Lung (tissue), 12 donors: ENCODE results near the gene DOCK4. TPM values are rescaled to one million over a fixed set of nuclear protein-coding genes. Genes with fewer than 3 reads are reported as not detected.

Experiments
- ATAC-seq: fragments of 200-7000 bp; cut with Tn5 transposase; one replicate; pipeline ENCODE4 v1.9.1; 2020; ENCODE audit warnings: moderate number of reproducible peaks; ENCODE audit not compliant: insufficient read depth, low FRiP score
- DNase-seq, 3 donors: peaks; one replicate each; pipeline ENCODE4 v3.0.0-alpha.2; 2013 to 2017
- H3K27ac ChIP-seq, 2 donors: one replicate each; pipeline ENCODE4 v1.5.1; 2013; ENCODE audit warnings: mild to moderate bottlenecking in 2 of 2, moderate library complexity in 2 of 2, control low read depth in 1 of 2, inconsistent platforms in 1 of 2, low read depth in 1 of 2, low read length in 1 of 2
- H3K27me3 ChIP-seq, 3 donors: one replicate each; pipeline ENCODE4 v1.5.1; 2013; ENCODE audit warnings: low read length in 2 of 3; ENCODE audit not compliant: control insufficient read depth in 3 of 3, insufficient read depth in 3 of 3
- H3K36me3 ChIP-seq, 4 donors: one replicate each; pipeline ENCODE4 v1.5.1; 2013; ENCODE audit warnings: low read length in 4 of 4, mild to moderate bottlenecking in 1 of 4, moderate library complexity in 1 of 4; ENCODE audit not compliant: control insufficient read depth in 4 of 4, insufficient read depth in 4 of 4
- H3K4me1 ChIP-seq, 5 donors: one replicate each; pipeline ENCODE4 v1.5.1; 2013; ENCODE audit warnings: low read length in 5 of 5, mild to moderate bottlenecking in 2 of 5, moderate library complexity in 1 of 5; ENCODE audit not compliant: control insufficient read depth in 5 of 5, insufficient read depth in 5 of 5
- H3K4me3 ChIP-seq: one replicate; pipeline ENCODE4 v1.5.1; 2013; ENCODE audit warnings: mild to moderate bottlenecking, control low read depth, moderate library complexity
- H3K9ac ChIP-seq, 2 donors: one replicate each; pipeline ENCODE4 v1.5.1; 2013; ENCODE audit warnings: low read length in 2 of 2, control low read depth in 1 of 2; ENCODE audit not compliant: insufficient read depth in 1 of 2
- H3K9me3 ChIP-seq, 4 donors: one replicate each; pipeline ENCODE4 v1.5.1; 2013; ENCODE audit warnings: low read length in 3 of 4, mild to moderate bottlenecking in 1 of 4, moderate library complexity in 1 of 4; ENCODE audit not compliant: control insufficient read depth in 4 of 4, insufficient read depth in 3 of 4
- WGBS, 2 donors: extraction: QIAGEN DNeasy Blood & Tissue Kit; methylation state at CpG; one replicate each; pipeline ENCODE4 v1.1.7; 2013; 5-methylcytosine and 5-hydroxymethylcytosine counted together
- polyA plus RNA-seq, 2 donors: library from polyadenylated mRNA; stranded (reverse); fragments of 200-250 nt; gene quantifications; one replicate each; pipeline ENCODE4 v1.2.1, GENCODE V29; 2013
- total RNA-seq, 2 donors: library from RNA; depleted of rRNA in 1 of 2; stranded (reverse); fragments of >200 nt in 1 of 2; gene quantifications; one replicate each; pipeline ENCODE4 v1.2.1, GENCODE V29; 2014 to 2021
- TF ChIP-seq, protein P1 (sequence below): IDR thresholded peaks from 2 replicates; pipeline ENCODE4 v1.5.1; 2012; ENCODE audit warnings: mild to moderate bottlenecking; ENCODE audit errors: control extremely low read depth, extremely low read depth
- donor health status: control.
- donor health status: control.
- donor health status: Bipolar disorder and iron deficiency.
- donor health status: healthy.
- donor health status: DM: yes; HTN: yes; CAD: no.

The DOCK4 gene
- total and polyA plus RNA-seq, 4 donors, result 18.7 to 163 (median 40.3) TPM

DNA sequence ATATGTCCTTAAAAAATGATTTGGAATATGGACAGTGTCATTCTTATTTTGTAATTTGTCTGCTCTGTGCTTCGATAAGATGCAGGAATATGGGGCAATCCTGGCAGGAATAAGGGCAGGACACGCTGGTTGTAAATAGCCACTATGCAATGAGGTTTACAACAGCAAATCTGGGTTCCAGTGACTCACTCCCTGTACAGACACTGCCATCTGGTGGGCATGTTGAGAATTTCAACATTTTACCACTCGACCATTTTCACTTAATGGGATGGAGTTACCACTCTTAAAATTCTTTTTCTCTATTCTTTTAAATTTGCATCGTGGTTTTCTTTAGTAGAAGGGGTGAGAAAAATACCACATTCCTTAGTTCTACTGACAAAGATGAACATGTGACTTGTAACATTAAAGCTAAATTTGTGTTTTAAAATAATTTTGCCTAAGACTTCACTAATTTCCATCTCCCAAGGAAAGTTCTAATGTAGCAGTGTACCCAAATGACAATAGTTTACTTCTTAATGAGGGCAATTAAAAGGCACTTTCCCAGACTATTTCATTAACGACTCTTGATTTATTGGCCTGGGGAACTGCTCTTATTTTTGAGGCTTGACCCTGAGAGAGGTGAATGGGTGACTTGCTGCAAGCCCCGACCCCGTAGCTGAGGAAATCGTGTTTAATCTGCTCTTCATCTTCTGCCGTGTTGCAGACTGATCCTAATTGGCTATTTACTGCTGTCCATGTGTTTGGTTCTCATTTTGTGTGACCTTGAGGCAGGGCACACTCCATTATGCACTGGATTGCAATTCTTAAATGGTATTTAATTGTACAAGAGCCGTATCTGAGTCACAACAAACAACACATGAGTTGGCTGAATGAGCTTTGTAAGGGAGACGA, 470.3 kb downstream of the DOCK4 start:
- TF ChIP-seq, protein P1, sequence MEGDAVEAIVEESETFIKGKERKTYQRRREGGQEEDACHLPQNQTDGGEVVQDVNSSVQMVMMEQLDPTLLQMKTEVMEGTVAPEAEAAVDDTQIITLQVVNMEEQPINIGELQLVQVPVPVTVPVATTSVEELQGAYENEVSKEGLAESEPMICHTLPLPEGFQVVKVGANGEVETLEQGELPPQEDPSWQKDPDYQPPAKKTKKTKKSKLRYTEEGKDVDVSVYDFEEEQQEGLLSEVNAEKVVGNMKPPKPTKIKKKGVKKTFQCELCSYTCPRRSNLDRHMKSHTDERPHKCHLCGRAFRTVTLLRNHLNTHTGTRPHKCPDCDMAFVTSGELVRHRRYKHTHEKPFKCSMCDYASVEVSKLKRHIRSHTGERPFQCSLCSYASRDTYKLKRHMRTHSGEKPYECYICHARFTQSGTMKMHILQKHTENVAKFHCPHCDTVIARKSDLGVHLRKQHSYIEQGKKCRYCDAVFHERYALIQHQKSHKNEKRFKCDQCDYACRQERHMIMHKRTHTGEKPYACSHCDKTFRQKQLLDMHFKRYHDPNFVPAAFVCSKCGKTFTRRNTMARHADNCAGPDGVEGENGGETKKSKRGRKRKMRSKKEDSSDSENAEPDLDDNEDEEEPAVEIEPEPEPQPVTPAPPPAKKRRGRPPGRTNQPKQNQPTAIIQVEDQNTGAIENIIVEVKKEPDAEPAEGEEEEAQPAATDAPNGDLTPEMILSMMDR, result peak; percentile 67
- Histone ChIP-seq H3K27ac (no peak overlapping the region), H3K4me3 (no peak overlapping the region), H3K27me3 (no peaks in the 10 kb centered on the region), H3K36me3 (peaks cover 18 to 48% (median 29%) of the 10 kb centered on the region in 4 donors), H3K4me1 (peaks cover 0 to 14% (median 6%) of the 10 kb centered on the region in 5 donors), H3K9ac (no peak overlapping the region), H3K9me3 (no peaks in the 10 kb centered on the region)
- WGBS, 2 donors, result 52 to 53% methylated on average over 11 of the region's 11 CpGs
- DNase-seq (peak; percentile 71 to 86 (median 85)), ATAC-seq (peak; percentile 73)

DNA sequence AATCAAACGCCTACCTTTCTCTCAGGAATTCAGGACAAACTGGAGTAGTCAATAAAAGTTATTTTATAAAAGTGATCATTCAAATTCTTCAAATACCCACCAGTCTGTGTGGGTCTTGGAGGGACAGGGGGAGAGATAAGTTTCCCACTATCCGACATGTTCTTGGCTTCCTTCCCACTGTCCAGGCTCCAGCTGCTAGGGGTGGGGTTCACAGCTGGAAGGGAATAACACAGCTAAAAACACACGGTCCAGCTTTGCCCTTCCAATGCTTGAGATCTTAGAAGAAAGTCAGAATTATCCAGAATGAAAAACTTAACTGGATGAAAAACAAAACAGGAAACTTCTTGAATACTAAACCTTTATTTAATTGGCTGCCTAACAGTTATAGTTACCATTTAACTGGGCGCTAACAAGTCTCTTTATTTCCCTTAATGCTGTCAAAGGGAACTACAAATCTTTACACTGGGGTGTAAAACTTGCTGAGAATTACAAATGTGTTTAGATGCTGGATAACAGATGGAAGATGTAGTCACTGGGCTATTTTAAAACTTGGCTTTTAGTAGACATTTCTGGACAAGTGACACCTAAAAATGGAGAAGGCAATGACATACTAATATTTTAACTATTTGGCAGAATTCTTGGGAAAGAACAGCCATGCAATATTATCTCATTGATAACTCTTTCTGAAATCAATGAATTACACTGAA, 471.1 kb downstream of the DOCK4 start:
- DNase-seq, result peak; percentile 66 to 79 (median 74)
- 62 to 76% methylated on average over 4 of the region's 4 CpGs for WGBS, 2 donors
- TF ChIP-seq, protein P1, result no peak
- ATAC-seq, result no peak
- H3K27ac ChIP-seq, result no peak overlapping the region
- H3K27me3 ChIP-seq, result no peaks in the 10 kb centered on the region
- peaks cover 18 to 44% (median 28%) of the 10 kb centered on the region in 4 donors for H3K36me3 ChIP-seq
- peaks cover 0 to 14% (median 6%) of the 10 kb centered on the region in 5 donors for H3K4me1 ChIP-seq
- H3K4me3 ChIP-seq, result no peak overlapping the region
- H3K9ac ChIP-seq, result no peak overlapping the region
- no peaks in the 10 kb centered on the region for H3K9me3 ChIP-seq

DNA sequence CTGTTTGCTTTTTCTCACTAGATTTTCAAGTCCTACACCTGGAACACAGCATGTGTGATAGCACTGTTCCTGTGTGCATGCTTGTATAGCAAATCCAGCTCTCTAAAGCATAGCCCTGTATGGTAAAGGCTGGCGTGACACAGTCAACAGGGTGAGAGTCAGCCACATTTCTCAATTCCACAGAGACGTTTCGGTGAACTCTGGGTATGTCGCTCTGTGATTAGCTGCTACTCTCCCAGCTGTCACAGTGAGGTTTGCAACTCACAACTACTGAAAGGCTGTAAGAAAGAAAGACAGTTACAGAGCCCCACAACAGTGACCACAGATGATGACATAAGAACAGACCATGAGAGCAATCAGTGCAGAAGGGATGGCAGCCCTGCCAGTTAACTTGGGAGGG, 473.3 kb downstream of the DOCK4 start:
- Histone ChIP-seq H3K36me3 (peaks cover 20 to 37% (median 30%) of the 10 kb centered on the region in 4 donors), H3K27me3 (no peaks in the 10 kb centered on the region), H3K4me1 (peaks cover 0 to 14% (median 6%) of the 10 kb centered on the region in 5 donors), H3K9me3 (no peaks in the 10 kb centered on the region), H3K27ac (no peak overlapping the region), H3K9ac (no peak overlapping the region), H3K4me3 (no peak overlapping the region)
- WGBS, 2 donors, result 82 to 84% methylated on average over 4 of the region's 4 CpGs
- TF ChIP-seq, protein P1, result no peak
- DNase-seq, result no peak
- no peak for ATAC-seq
